MCF 10A (cell line): ENCODE results near the gene PTGES3. TPM values are rescaled to one million over a fixed set of nuclear protein-coding genes. Genes with fewer than 3 reads are reported as not detected.

Experiments used
- BruUV-seq: library from RNA; stranded (reverse); fragments of 400-500 nt; replicated peaks from 2 replicates; lab custom pipeline; 2021; lab: Mats Ljungman, UMichigan
- CTCF ChIA-PET: fragments of 300-600 bp; sonication (Branson Sonifier 250); formaldehyde crosslinking; extraction: SDS; loops from one replicate; lab custom pipeline; 2021; ENCODE audit warnings: antibody characterized with exemption, inconsistent platforms; lab: Yijun Ruan, JAX
- POLR2A ChIA-PET: fragments of 300-600, 350-650 bp; sonication (Branson Sonifier 250); formaldehyde crosslinking; extraction: SDS; loops from one replicate; lab custom pipeline; 2020; ENCODE audit warnings: antibody characterized with exemption, inconsistent platforms; lab: Yijun Ruan, JAX
- DNase-seq: peaks from one replicate; pipeline ENCODE4 v3.0.0-alpha.2; 2018; ENCODE audit not compliant: unreplicated experiment
- H3K27ac Mint-ChIP-seq: one replicate; pipeline ENCODE4 v1.8.0; 2022; ENCODE audit warnings: mild to moderate bottlenecking, low read depth, mixed read lengths; ENCODE audit not compliant: unreplicated experiment
- H3K27me3 Mint-ChIP-seq: one replicate; pipeline ENCODE4 v1.8.0; 2022; ENCODE audit warnings: mixed read lengths; ENCODE audit not compliant: insufficient read depth, unreplicated experiment
- H3K36me3 Mint-ChIP-seq: one replicate; pipeline ENCODE4 v1.8.0; 2022; ENCODE audit warnings: mild to moderate bottlenecking, moderate library complexity, mixed read lengths; ENCODE audit not compliant: insufficient read depth, unreplicated experiment
- H3K4me1 Mint-ChIP-seq: one replicate; pipeline ENCODE4 v1.8.0; 2022; ENCODE audit warnings: mixed read lengths; ENCODE audit not compliant: insufficient read depth, unreplicated experiment
- H3K4me3 Mint-ChIP-seq: one replicate; pipeline ENCODE4 v1.8.0; 2022; ENCODE audit warnings: mild to moderate bottlenecking, moderate library complexity, mixed read lengths; ENCODE audit not compliant: unreplicated experiment
- H3K9me3 Mint-ChIP-seq: one replicate; pipeline ENCODE4 v1.8.0; 2022; ENCODE audit warnings: mixed read lengths; ENCODE audit not compliant: unreplicated experiment
- CTCF ChIP-seq: fragments of 200-600 bp; IDR thresholded peaks from one replicate; pipeline ENCODE4 v1.8.0; 2022; ENCODE audit warnings: antibody characterized with exemption, mild to moderate bottlenecking; ENCODE audit not compliant: unreplicated experiment
- intact Hi-C: fragments of 100-400 bp; cut with micrococcal nuclease; formaldehyde crosslinking; loops from 2 replicates; pipeline ENCODE4 v1.14.1; 2022
- total RNA-seq: library from RNA; stranded (reverse); gene quantifications from 2 replicates; pipeline ENCODE4 v1.2.3, GENCODE V29; 2022

PTGES3 gene
- total RNA-seq, 1 experiment from 2014 or later = 228 TPM

- intact Hi-C loops = loop anchor here (1.0 to 5.0 kb wide), 4 partner anchors 9 to 350 kb away; partner anchors contain the start of gene NACA
- peaks cover 44% of the 10 kb centered on the region for H3K4me1 Mint-ChIP-seq
- POLR2A ChIA-PET = interaction anchor here (1.6 to 2.8 kb wide), 3 partner anchors 9 to 88 kb away, joined by 4 to 22 read pairs (median 11); partner anchors contain the start of genes NACA and PTGES3
- CTCF ChIA-PET = interaction anchor here (0.6 kb wide), 1 partner anchor 11 kb away, joined by 4 read pairs; no protein-coding TSS in a partner anchor
- H3K4me3 Mint-ChIP-seq = no peak overlapping the region
- TF ChIP-seq CTCF = no peak
- no peak for DNase-seq
- no TSS peak for BruUV-seq
- peak overlapping the region; percentile 54 for H3K27ac Mint-ChIP-seq
- no peaks in the 10 kb centered on the region for H3K9me3 Mint-ChIP-seq
- peaks cover 60% of the 10 kb centered on the region for H3K36me3 Mint-ChIP-seq
- no peaks in the 10 kb centered on the region for H3K27me3 Mint-ChIP-seq
Measured at GRCh38 chr12:56637621-56638020, 50.5 kb downstream of the PTGES3 start.

GRCh38 chr12:56636675-56637540, 51.2 kb downstream of the PTGES3 start:
- CTCF ChIA-PET = interaction anchor here (0.6 to 3.0 kb wide), 44 partner anchors 9 to 517 kb away, joined by 3 to 45 read pairs (median 5); partner anchors contain the start of genes ATP5F1B, PTGES3 and RBMS2
- H3K4me3 Mint-ChIP-seq = peak overlapping the region; percentile 95
- peak; percentile 99 for DNase-seq
- intact Hi-C loops = loop anchor here (1.0 to 5.0 kb wide), 6 partner anchors 9 to 350 kb away; partner anchors contain the start of gene NACA
- H3K36me3 Mint-ChIP-seq = peaks cover 53% of the 10 kb centered on the region
- peak; percentile 64 for TF ChIP-seq CTCF
- no peaks in the 10 kb centered on the region for H3K27me3 Mint-ChIP-seq
- POLR2A ChIA-PET = interaction anchor here (0.5 to 9.3 kb wide), 35 partner anchors 8 to 520 kb away, joined by 3 to 181 read pairs (median 5); partner anchors contain the start of genes ATP5F1B, CNPY2, ESYT1 and MYL6
- TSS peak; percentile 82 for BruUV-seq
- H3K9me3 Mint-ChIP-seq = no peaks in the 10 kb centered on the region
- H3K4me1 Mint-ChIP-seq = peaks cover 48% of the 10 kb centered on the region
- H3K27ac Mint-ChIP-seq = peak overlapping the region; percentile 87

GRCh38 chr12:56635806-56636674, 52.0 kb downstream of the PTGES3 start:
- Mint-ChIP-seq H3K27ac (peak overlapping the region; percentile 87), H3K36me3 (peaks cover 44% of the 10 kb centered on the region), H3K4me1 (peaks cover 48% of the 10 kb centered on the region), H3K9me3 (no peaks in the 10 kb centered on the region), H3K4me3 (peak overlapping the region; percentile 95), H3K27me3 (no peaks in the 10 kb centered on the region)
- intact Hi-C loops = loop anchor here (1.0 to 5.0 kb wide), 4 partner anchors 42 to 351 kb away; partner anchors contain the start of gene NACA
- BruUV-seq = no TSS peak
- ChIA-PET CTCF (interaction anchor here (0.5 to 3.0 kb wide), 46 partner anchors 10 to 516 kb away, joined by 3 to 45 read pairs (median 5); partner anchors contain the start of genes ATP5F1B, PTGES3 and RBMS2), POLR2A (interaction anchor here (0.6 to 9.3 kb wide), 48 partner anchors 7 to 519 kb away, joined by 3 to 181 read pairs (median 4); partner anchors contain the start of genes ATP5F1B, CNPY2, ESYT1 and MYL6)
- DNase-seq = peak; percentile 90
- TF ChIP-seq CTCF = no peak
